CD4-positive, alpha-beta T cell (primary cell): ENCODE data around the gene NUMA1. TPM values are rescaled to one million over a fixed set of nuclear protein-coding genes. Genes with fewer than 3 reads are reported as not detected.

Experiments used
- ATAC-seq: fragments of 200-7000 bp; cut with Tn5 transposase; one replicate; pipeline ENCODE4 v1.10.0; 2022; ENCODE audit warnings: mild to moderate bottlenecking; ENCODE audit not compliant: poor library complexity
- CTCF ChIA-PET: fragments of 350-600 bp; sonication (Branson Sonifier 250); formaldehyde crosslinking; loops from one replicate; lab custom pipeline; 2021; ENCODE audit warnings: antibody characterized with exemption, inconsistent platforms; lab: Charles Lee
- POLR2A ChIA-PET: fragments of 350-600 bp; sonication (Branson Sonifier 250); formaldehyde crosslinking; loops from one replicate; lab custom pipeline; 2021; ENCODE audit warnings: antibody characterized with exemption, inconsistent platforms; lab: Charles Lee
- DNase-seq, 14 experiments: peaks; one replicate each; pipeline ENCODE4 v3.0.0-alpha.2; 2013 to 2020; ENCODE audit warnings: mixed read lengths in 2 of 14
- H3K27ac ChIP-seq, 2 donors: one replicate each; pipeline versions ENCODE4 v1.5.1 to v1.7.0; 2013; ENCODE audit warnings: low read length in 2 of 2, low read depth in 1 of 2, mild to moderate bottlenecking in 1 of 2
- H3K27me3 ChIP-seq, 2 experiments: 1 replicate in 1 of 2; 2 replicates in 1 of 2; pipeline versions ENCODE4 v1.6.1 to v1.7.0; 2013; ENCODE audit warnings: low read length in 2 of 2, control low read depth in 1 of 2, mild to moderate bottlenecking in 1 of 2, moderate library complexity in 1 of 2; ENCODE audit not compliant: insufficient read depth in 2 of 2, control insufficient read depth in 1 of 2
- H3K36me3 ChIP-seq: one replicate; pipeline ENCODE4 v1.6.1; 2013; ENCODE audit warnings: low read length, control low read depth; ENCODE audit not compliant: insufficient read depth
- H3K4me1 ChIP-seq: one replicate; pipeline ENCODE4 v1.6.1; 2013; ENCODE audit warnings: low read length, control low read depth; ENCODE audit not compliant: insufficient read depth
- H3K4me3 ChIP-seq: one replicate; pipeline ENCODE4 v1.5.1; 2013; ENCODE audit warnings: mild to moderate bottlenecking, low read length, moderate library complexity
- H3K9me3 ChIP-seq, 2 experiments: 1 replicate in 1 of 2; 2 replicates in 1 of 2; pipeline versions ENCODE4 v1.6.1 to v1.7.0; 2013; ENCODE audit warnings: low read length in 2 of 2, mild to moderate bottlenecking in 2 of 2, control low read depth in 1 of 2, moderate library complexity in 1 of 2; ENCODE audit not compliant: control insufficient read depth in 1 of 2, insufficient read depth in 1 of 2
- H3K27ac Mint-ChIP-seq: one replicate; pipeline ENCODE4 v1.8.0; 2020; ENCODE audit warnings: mixed read lengths
- H3K27me3 Mint-ChIP-seq: one replicate; pipeline ENCODE4 v1.8.0; 2021; ENCODE audit warnings: mixed read lengths
- H3K36me3 Mint-ChIP-seq: one replicate; pipeline ENCODE4 v1.8.0; 2021; ENCODE audit warnings: low read depth, mixed read lengths
- H3K4me1 Mint-ChIP-seq: one replicate; pipeline ENCODE4 v1.8.0; 2021; ENCODE audit warnings: low read depth, mixed read lengths
- H3K4me3 Mint-ChIP-seq: one replicate; pipeline ENCODE4 v1.8.0; 2020; ENCODE audit warnings: mild to moderate bottlenecking, mixed read lengths
- H3K9me3 Mint-ChIP-seq: one replicate; pipeline ENCODE4 v1.8.0; 2020; ENCODE audit warnings: mixed read lengths
- intact Hi-C, 2 experiments: fragments of 100-400 bp; cut with DNase I in 1 of 2; cut with micrococcal nuclease in 1 of 2; formaldehyde crosslinking; loops; one replicate each; pipeline versions ENCODE4 v1.15.1 to v1.9.0; 2023 to 2025; cut with DNase I, micrococcal nuclease
- total RNA-seq, 174 experiments: library from RNA in 2 of 174; stranded (reverse) in 2 of 174; gene quantifications; one replicate each; pipeline ENCODE4 v1.2.3 and lab custom pipeline; 2021 to 2026
- TF ChIP-seq, protein P1 (sequence below): fragments of 200-600 bp; IDR thresholded peaks from one replicate; pipeline ENCODE4 v1.8.0; 2022; ENCODE audit warnings: antibody characterized with exemption, mild to moderate bottlenecking

The NUMA1 gene
- total RNA-seq, 2 experiments from 2014 or later = 191 to 197 TPM

DNA sequence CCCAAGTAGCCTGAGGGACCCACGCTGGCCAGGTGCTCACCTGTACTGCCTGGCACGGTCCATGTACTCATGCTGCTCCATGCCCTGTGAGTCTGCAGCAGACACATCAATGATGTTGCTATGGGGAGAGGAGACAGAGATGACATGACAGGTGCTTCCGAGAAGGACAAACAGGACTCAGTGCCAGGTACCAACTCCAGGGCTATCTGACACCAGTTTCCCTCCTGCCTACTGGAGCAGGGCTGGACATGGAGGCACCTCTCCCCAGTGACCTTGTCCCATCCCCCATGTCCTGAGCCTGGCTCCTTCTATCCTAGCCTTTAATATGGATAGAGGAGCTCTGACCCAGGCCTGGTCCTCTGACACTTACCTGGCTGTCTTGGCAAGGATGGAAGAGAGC is 18.4 kb upstream of the NUMA1 start:
- Histone ChIP-seq H3K36me3 (peaks cover 46% of the 10 kb centered on the region), H3K27ac (no peak overlapping the region), H3K9me3 (no peaks in the 10 kb centered on the region), H3K4me1 (peaks cover 29% of the 10 kb centered on the region), H3K4me3 (no peak overlapping the region), H3K27me3 (no peaks in the 10 kb centered on the region)
- intact Hi-C loops = no loop called here
- TF ChIP-seq, protein P1, sequence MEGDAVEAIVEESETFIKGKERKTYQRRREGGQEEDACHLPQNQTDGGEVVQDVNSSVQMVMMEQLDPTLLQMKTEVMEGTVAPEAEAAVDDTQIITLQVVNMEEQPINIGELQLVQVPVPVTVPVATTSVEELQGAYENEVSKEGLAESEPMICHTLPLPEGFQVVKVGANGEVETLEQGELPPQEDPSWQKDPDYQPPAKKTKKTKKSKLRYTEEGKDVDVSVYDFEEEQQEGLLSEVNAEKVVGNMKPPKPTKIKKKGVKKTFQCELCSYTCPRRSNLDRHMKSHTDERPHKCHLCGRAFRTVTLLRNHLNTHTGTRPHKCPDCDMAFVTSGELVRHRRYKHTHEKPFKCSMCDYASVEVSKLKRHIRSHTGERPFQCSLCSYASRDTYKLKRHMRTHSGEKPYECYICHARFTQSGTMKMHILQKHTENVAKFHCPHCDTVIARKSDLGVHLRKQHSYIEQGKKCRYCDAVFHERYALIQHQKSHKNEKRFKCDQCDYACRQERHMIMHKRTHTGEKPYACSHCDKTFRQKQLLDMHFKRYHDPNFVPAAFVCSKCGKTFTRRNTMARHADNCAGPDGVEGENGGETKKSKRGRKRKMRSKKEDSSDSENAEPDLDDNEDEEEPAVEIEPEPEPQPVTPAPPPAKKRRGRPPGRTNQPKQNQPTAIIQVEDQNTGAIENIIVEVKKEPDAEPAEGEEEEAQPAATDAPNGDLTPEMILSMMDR = no peak
- Mint-ChIP-seq H3K27ac (no peak overlapping the region), H3K4me3 (no peak overlapping the region), H3K36me3 (peaks cover 65% of the 10 kb centered on the region), H3K27me3 (no peaks in the 10 kb centered on the region), H3K9me3 (no peaks in the 10 kb centered on the region), H3K4me1 (peaks cover 35% of the 10 kb centered on the region)
- no peak for DNase-seq
- ChIA-PET CTCF (interaction anchor here (1.3 to 8.4 kb wide), 2 partner anchors 45 to 73 kb away, joined by 6 to 33 read pairs; no protein-coding TSS in a partner anchor), POLR2A (interaction anchor here (1.0 to 1.1 kb wide), 2 partner anchors 14 to 58 kb away, joined by 3 to 6 read pairs; partner anchors contain the start of gene ANAPC15)
- no peak for ATAC-seq

DNA sequence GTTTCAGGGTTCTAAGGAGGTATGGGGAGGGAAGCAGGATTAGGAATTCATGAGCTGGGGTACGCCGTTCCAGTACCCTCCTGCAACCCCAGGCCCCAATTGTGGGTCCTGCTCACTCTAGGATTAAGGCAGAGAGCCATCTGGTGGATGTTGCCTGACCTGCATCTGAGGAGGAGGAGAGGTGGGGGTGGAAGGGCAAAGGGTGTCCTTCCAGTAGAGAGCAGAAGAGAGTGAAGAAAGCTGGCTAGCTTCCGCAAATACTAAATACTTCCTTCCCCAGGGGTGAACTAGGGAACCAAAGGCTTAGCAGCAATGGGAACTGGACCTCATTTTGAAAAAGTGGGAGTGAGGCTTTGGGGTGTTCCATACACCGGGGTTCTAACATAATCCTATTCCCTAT is 10.9 kb upstream of the NUMA1 start:
- no peaks in the 10 kb centered on the region for H3K9me3 Mint-ChIP-seq
- peaks cover 43% of the 10 kb centered on the region for H3K36me3 Mint-ChIP-seq
- Histone ChIP-seq H3K36me3 (peaks cover 39% of the 10 kb centered on the region), H3K27ac (no peak overlapping the region), H3K9me3 (no peaks in the 10 kb centered on the region), H3K4me1 (peaks cover 5% of the 10 kb centered on the region), H3K27me3 (no peaks in the 10 kb centered on the region), H3K4me3 (no peak overlapping the region)
- H3K27me3 Mint-ChIP-seq = no peaks in the 10 kb centered on the region
- CTCF ChIA-PET = interaction anchor here (0.6 to 2.7 kb wide), 28 partner anchors 9 to 163 kb away, joined by 3 to 74 read pairs (median 5); partner anchors contain the start of genes ANAPC15, LRRC51, RNF121 and XNDC1N
- peak; percentile 56 to 85 (median 72) for DNase-seq
- POLR2A ChIA-PET = interaction anchor here (0.9 to 2.3 kb wide), 9 partner anchors 8 to 163 kb away, joined by 3 to 22 read pairs (median 4); partner anchors contain the start of gene XNDC1N
- TF ChIP-seq, protein P1 = peak; percentile 86
- intact Hi-C loops = loop anchor here (1.0 to 5.0 kb wide), 3 partner anchors 66 to 341 kb away; partner anchors contain the start of gene CLPB (in 1 of the 2)
- H3K4me3 Mint-ChIP-seq = no peak overlapping the region
- H3K4me1 Mint-ChIP-seq = peaks cover 14% of the 10 kb centered on the region
- peak overlapping the region; percentile 73 for H3K27ac Mint-ChIP-seq
- ATAC-seq = peak; percentile 100

DNA sequence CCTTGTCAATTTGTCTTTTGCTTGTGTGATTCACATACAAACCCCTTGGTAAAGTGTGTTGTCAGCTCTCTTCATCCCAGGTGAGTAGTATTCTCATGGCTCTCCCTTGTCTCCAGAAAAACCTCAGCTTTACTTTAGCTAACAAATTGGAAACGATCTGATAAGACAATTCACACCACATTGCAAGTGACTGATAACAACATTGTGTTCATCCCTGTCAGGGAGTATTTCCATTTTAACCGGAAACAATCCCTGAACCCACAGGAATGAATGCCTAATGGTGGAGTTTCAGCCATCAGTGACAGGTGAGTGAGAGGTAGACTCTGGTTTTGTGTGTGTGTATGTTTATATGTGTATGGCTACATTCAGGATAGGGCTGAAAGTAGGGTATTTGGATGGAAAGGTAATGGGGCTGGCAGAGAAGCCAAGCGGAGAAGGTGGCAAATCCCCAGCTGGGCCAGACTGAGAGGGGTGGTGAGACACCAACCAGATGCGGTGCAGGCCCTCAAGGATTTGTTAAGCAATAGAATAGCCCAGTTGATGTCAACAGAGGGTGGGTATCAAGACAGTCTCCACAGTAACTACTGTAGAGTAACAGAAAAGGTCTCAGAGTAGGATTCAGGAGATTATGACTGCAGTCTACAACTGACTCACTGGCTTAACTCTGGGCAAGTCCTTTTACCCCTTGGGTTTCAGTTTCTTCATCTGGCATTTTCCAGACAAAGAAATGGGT is 7.9 kb upstream of the NUMA1 start:
- H3K4me3 Mint-ChIP-seq = no peak overlapping the region
- H3K9me3 ChIP-seq = no peaks in the 10 kb centered on the region
- DNase-seq = no peak
- peaks cover 14% of the 10 kb centered on the region for H3K4me1 Mint-ChIP-seq
- peaks cover 5% of the 10 kb centered on the region for H3K4me1 ChIP-seq
- H3K27ac Mint-ChIP-seq = no peak overlapping the region
- H3K36me3 Mint-ChIP-seq = peaks cover 27% of the 10 kb centered on the region
- no peaks in the 10 kb centered on the region for H3K9me3 Mint-ChIP-seq
- ChIA-PET CTCF (interaction anchor here (2.5 kb wide), 1 partner anchor 63 kb away, joined by 21 read pairs; no protein-coding TSS in a partner anchor), POLR2A (no interaction called here)
- no peaks in the 10 kb centered on the region for H3K27me3 ChIP-seq
- H3K27me3 Mint-ChIP-seq = no peaks in the 10 kb centered on the region
- H3K4me3 ChIP-seq = no peak overlapping the region
- intact Hi-C loops = no loop called here
- peaks cover 34% of the 10 kb centered on the region for H3K36me3 ChIP-seq
- TF ChIP-seq, protein P1 = no peak
- H3K27ac ChIP-seq = no peak overlapping the region
- no peak for ATAC-seq
